Activated T-helper 1 cell treated with anti-CD3 and anti-CD28 coated beads, Interleukin-2, amount 50 U/mL, for 16 hours (primary cell): ENCODE measurements around the gene USB1.

Experiments
- DNase-seq, 2 donors: peaks; one replicate each; pipeline ENCODE4 v3.0.0-alpha.2; 2020; ENCODE audit warnings: low read depth in 1 of 2, low spot score in 1 of 2

USB1 gene

GRCh38 chr16:58031016-58031800 lies 30.0 kb downstream of the USB1 start:
- no peak for DNase-seq

- DNase-seq, result no peak
Observed at GRCh38 chr16:58032710-58033293, 31.6 kb downstream of the USB1 start.

DNA sequence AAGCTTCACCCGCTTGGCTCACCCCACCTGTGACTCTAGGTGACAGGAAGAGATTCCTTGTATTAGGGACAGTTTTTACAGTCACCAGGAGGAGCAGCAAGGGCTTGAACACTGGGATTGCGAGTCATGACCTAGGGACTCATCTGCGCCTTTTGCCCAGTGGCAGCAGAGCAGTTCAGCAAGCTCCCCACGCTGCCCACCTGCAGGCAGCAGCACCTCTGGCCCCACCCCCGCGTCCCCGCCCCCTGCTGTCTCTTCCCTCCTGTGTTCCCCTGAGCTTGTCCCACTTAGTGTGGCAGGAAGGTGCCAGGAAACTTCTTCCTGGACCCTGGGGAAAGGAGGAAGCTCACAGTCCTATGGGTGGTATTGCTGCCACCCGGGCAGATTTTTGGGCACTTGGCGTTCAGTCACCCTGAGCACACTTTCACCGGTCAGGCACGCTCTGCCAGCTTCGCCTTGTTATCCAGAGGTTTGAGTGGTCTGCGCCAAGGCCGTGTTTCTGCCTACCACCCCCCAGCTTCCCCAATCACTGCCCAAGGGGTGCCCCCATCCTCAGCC lies 33.0 kb downstream of the USB1 start:
- DNase-seq, result no peak

DNA sequence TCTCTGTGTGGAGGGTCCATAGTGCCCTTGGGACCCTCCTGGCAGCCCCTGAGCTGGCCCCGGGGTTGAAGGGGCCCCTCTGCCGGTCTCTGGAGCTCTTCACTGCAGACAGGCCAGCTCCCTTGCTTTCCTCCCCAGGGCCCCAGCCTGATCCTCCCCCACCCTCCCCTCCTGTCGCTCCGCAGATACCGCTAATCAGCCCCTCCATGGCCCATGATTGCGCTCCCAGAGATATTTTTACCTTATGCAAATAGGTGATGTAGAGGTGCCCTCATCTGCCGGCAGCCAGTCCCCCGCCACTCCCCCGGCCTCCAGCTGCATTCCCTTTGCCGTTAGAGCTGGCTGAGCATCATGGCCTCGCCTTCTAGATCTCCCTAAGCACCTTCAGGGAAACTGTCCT lies 33.6 kb downstream of the USB1 start:
- no peak for DNase-seq

GRCh38 chr16:58035356-58036170 lies 34.4 kb downstream of the USB1 start:
- DNase-seq, result no peak

GRCh38 chr16:58036943-58037342 lies 35.7 kb downstream of the USB1 start:
- DNase-seq, result no peak

GRCh38 chr16:58037365-58038057 lies 36.3 kb downstream of the USB1 start:
- DNase-seq, result no peak

- DNase-seq, result no peak
Observed at GRCh38 chr16:58038219-58038641, 37.0 kb downstream of the USB1 start.

DNA sequence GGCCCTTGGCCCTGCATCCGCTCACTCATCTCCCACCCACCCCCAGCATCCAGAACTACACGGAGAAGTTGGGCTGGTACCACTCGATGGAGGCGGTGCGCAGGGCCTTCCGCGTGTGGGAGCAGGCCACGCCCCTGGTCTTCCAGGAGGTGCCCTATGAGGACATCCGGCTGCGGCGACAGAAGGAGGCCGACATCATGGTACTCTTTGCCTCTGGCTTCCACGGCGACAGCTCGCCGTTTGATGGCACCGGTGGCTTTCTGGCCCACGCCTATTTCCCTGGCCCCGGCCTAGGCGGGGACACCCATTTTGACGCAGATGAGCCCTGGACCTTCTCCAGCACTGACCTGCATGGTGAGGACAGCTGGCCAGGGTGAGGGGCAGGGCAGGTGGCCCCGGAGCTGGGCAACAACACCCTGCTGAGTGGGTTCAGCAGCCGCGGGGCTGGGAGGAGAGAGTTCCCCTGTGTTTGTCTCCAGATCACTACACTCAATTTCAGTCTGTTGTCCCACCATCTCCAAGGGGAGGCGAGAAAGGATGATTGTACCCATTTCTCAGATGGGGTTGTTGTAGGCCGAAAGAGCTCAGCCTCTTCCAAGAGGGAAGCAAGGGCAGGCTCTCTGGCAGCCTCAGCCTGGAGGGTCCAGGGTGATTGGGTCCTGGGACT lies 38.8 kb downstream of the USB1 start:
- DNase-seq, result no peak

GRCh38 chr16:58040496-58040846 lies 39.3 kb downstream of the USB1 start:
- DNase-seq, result no peak

DNA sequence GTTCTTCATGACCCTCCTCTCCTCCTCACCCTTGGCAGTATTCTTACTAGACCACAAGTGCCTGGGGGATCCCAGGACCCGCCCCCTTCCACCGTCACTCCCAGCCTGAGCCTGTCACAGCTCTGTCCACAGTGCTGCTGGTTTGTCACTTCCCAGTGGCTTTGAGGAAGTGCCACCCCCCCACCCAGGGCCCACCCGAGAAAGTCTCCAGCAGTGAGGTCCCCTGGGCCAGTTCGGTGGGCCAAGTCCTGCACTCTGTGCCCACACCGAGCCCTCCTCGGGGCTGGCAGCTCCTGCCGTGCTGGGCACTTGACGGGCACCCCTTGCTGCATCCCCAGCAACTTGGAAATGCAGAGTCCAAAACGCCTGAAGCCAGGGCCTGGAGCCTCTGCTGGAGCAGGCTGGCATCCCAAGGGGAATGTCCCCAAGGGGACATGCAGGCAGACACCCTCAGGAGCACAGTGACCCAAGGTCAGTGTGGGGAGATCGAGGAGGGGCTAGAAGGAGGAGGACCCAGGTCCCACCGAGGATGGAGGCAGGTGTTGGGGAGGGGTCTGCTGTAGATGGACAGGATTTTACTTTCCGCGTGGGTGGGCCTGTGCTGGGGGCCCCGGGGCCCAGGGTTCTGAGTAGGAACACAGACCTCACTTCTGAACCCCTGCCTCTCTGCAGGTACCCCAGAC lies 39.9 kb downstream of the USB1 start:
- no peak for DNase-seq

GRCh38 chr16:58041628-58041955 lies 40.4 kb downstream of the USB1 start:
- DNase-seq, result no peak

DNA sequence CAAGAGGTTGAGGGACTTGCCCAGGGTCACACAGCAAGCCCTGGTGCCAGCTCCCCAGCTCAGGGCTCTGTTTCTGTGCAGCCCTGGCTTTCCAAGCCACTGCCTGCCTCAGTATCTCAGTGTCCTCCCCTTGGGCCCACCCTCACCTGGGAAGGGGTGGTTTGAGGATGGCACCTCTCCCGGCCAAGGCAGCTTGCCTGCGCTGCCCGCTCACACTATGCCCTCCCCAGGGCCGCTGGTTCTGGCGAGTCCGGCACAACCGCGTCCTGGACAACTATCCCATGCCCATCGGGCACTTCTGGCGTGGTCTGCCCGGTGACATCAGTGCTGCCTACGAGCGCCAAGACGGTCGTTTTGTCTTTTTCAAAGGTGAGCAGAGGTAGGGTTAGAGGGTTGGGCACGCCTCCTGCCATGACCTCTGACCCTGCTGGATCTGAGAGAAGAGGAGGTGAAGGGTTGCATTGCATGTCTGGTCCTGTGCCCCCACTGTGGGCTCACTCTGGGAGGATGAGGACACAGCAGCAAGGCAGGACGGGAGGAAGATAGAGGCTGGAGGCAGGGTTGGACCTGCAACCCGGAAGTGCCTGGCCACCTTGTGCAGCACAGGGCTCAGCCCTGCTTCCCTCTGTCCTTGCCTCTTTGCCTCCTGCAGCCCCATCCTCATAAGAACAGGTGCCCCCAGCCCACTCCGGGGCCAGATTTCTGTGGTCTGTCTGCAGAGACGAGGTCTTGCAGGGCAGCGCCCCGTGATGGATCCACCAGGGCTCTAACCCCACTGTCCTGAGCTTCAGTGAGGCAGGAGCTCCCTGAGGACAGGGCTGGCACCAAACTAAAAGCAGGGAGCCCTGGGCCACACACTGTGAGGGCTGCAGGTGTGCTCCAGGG lies 41.0 kb downstream of the USB1 start:
- no peak for DNase-seq

DNA sequence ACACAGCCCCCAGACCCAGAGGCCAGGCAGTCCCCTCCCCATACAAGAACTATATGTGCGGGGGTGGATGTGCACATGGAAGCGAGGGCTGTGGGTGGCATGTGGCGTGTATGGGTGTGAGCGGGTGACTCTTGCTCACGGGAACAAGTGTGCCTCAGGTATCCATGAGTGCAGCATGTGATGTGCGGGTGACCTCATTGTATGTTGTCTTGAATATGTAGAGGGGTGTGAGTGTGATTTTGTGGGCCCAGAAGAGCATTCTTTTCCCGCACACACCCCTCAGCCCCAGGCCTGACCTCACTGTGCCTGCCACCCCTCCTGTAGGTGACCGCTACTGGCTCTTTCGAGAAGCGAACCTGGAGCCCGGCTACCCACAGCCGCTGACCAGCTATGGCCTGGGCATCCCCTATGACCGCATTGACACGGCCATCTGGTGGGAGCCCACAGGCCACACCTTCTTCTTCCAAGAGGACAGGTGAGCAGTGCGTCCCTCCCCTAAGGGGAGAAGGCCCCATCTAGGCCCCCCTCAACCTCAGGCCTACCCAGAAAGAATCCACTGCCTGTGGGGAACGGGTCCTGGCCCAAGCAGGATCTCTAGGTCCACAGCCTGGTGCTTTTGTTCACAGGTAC lies 41.8 kb downstream of the USB1 start:
- DNase-seq, result no peak

DNA sequence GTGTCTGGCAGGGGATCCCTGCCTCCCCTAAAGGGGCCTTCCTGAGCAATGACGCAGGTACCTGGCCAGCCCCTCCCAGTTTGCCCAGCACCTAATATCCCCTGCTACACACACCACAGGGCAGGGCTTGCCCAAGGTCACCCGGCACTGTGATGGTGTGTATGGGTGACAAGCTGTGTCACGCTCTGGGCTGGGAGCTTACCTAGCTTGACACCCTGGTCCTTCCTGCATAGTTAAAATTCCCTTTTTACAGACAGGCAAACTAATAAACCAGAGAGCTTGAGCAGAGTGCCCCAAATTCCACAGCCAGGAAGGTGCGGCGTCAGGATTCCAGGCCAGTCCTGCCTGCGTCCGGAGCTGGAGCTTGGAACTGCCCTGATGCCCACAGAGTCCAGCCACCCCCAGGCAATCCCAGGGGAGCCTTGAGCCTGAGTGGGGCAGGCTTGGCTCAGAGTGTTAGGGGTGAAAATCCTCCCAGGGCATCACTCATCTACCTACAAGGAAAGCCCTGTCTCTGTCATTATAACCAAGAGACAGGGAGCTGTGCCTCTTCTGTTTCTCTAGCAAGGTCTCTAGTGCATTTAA lies 42.5 kb downstream of the USB1 start:
- DNase-seq, result no peak

DNA sequence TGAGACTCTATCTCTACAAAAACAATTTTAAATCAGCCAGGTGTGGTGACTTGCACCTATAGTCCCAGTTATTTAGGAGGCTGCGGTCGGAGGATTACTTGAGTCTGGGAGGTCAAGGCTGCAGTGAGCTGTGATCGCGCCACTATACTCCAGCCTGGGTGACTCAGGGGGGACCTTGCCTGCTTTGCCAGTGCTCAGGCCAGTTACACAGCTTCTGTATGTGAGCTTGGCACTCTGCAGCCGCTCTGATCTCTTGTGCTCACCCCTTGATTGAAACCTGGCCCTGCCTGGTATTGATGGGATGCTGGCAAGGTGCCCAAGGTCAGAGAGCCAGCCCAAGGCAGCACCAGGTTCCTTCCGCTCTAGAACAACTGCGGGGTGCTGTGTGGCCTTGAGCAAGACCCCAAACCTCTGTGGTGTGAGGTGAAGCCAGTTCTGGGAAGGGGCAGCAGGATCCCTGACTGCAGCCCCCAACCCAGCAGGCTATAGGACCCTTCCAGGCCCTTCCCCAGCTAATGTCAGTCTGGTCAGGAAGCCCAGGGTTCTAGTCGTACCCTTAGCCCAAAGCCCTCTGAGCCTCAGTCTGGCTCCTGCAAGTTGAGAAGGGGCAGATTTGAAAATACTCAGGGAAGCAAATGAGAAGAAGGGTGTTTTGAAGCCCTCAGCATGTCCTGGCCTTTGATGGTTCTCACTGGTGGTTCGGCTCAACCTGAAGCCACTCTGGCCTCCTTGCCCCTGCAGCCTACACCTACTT lies 43.2 kb downstream of the USB1 start:
- no peak for DNase-seq

DNA sequence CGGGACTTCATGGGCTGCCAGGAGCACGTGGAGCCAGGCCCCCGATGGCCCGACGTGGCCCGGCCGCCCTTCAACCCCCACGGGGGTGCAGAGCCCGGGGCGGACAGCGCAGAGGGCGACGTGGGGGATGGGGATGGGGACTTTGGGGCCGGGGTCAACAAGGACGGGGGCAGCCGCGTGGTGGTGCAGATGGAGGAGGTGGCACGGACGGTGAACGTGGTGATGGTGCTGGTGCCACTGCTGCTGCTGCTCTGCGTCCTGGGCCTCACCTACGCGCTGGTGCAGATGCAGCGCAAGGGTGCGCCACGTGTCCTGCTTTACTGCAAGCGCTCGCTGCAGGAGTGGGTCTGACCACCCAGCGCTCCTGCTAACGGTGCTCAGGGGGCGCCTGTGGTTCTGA lies 43.9 kb downstream of the USB1 start:
- no peak for DNase-seq
